GM19463 (cell line): ENCODE measurements around the gene RAD23A.
"Not testable (repeated sequence)": the region's sequence is repeated elsewhere in the genome, so short reads cannot be mapped to it uniquely, and the experiment has no call there.

Experiments used
- ATAC-seq: cut with Tn5 transposase; IDR thresholded peaks from one replicate; pipeline ENCODE4 v1.9.1; 2021; ENCODE audit warnings: mild to moderate bottlenecking, moderate library complexity; ENCODE audit not compliant: unreplicated experiment

The RAD23A gene

DNA sequence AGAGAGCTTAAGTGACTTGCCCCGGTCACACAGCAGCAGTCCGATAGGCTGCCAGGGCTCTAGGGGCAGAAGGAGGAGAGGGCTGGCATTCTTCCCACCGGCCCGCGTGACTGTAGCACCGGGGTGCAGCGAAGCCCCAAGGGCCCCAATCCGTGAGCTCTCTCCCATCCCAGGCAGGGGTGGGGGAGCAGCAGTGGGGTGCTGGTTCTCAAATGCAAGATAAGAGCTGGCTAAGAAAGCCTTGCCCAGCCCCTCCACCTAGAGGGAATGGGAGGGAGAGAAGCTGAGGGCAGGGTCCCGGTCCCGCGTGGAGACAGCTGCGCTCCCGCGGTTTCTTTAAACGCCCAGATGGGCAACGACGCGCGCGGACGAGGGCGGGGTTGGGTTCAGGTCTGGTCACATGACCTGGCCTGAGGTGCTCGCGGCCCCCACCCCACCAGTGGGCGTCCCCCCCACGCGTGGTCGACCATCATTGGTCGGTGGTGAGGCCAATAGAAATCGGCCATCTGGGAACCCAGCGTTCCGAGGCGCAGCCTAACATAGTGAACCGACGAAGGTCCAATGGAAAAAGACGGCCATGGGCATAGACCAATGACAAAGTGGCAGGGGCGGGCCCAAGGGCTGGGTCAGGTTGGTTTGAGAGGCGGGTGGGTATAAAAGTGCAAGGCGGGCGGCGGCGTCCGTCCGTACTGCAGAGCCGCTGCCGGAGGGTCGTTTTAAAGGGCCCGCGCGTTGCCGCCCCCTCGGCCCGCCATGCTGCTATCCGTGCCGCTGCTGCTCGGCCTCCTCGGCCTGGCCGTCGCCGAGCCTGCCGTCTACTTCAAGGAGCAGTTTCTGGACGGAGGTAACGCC, 7.5 kb upstream of the RAD23A start, which contains the start of gene CALR:
TSS of gene CALR (plus strand) at position 683 of the 852 bp plus-strand sequence. CDS start at position 754, 71 bp downstream.
- peak; percentile 82 for ATAC-seq

DNA sequence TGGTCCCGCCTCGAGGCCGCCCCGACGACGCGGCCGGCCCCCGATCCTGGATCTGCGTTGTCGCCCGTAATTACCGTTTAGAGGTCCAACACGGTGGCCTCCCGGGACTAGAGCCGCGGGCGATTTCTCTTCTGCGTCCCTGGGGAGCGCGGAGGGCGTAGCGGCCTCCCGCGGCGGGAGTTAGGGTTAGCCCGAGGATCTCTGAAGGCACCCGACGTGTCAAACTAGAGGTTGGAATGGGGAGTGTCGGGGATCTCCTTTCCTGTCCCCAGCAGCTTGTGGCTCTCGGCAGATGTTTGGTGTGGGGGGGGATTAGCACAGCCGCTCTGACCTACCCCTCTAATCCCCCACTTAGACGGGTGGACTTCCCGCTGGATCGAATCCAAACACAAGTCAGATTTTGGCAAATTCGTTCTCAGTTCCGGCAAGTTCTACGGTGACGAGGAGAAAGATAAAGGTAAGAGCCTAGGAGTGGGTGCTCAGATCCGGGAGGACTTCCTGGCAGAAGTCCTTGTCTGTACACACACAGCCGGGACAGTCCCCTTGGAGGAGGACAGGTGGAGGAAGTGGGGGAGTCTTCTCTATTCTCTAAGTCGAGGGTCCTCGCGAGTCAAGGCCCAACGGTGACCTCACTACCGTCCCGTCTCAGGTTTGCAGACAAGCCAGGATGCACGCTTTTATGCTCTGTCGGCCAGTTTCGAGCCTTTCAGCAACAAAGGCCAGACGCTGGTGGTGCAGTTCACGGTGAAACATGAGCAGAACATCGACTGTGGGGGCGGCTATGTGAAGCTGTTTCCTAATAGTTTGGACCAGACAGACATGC, 6.7 kb upstream of the RAD23A start:
- ATAC-seq, result no peak

DNA sequence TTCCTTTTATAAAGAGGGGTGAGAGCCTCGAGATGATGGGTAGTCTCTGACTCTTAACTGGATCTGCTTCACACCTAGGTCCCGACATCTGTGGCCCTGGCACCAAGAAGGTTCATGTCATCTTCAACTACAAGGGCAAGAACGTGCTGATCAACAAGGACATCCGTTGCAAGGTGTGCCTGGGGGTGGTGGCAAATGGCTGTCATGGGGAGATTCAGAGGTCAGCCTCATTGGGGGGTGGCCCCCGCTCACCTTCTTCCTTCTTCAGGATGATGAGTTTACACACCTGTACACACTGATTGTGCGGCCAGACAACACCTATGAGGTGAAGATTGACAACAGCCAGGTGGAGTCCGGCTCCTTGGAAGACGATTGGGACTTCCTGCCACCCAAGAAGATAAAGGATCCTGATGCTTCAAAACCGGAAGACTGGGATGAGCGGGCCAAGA, 5.7 kb upstream of the RAD23A start:
- ATAC-seq, result no peak

DNA sequence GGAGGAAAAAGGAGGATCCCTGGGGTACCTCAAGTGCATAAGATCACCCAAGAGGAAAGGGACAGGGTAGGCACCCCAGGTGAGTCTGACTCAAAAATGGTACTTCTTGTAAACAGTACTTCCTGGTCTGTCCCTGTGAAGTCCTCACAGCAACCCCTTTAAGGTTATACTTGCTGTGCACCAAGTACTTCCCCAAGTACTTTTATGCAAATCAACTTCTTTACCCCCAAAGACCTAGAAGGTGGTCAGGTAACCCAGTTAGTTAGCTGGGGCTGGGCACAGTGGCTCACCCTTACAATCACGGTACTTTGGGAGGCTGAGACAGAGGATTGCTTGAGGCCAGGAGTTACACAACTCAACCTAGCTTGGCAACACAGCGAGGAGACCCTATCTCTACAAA, 4.8 kb upstream of the RAD23A start:
- no peak for ATAC-seq

DNA sequence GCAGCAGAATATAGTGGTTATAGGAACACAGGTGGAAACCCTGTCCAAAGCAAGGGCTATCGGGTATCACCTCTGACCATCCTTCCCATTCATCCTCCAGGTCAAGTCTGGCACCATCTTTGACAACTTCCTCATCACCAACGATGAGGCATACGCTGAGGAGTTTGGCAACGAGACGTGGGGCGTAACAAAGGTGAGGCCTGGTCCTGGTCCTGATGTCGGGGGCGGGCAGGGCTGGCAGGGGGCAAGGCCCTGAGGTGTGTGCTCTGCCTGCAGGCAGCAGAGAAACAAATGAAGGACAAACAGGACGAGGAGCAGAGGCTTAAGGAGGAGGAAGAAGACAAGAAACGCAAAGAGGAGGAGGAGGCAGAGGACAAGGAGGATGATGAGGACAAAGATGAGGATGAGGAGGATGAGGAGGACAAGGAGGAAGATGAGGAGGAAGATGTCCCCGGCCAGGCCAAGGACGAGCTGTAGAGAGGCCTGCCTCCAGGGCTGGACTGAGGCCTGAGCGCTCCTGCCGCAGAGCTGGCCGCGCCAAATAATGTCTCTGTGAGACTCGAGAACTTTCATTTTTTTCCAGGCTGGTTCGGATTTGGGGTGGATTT, 2.1 kb upstream of the RAD23A start:
- no peak for ATAC-seq

DNA sequence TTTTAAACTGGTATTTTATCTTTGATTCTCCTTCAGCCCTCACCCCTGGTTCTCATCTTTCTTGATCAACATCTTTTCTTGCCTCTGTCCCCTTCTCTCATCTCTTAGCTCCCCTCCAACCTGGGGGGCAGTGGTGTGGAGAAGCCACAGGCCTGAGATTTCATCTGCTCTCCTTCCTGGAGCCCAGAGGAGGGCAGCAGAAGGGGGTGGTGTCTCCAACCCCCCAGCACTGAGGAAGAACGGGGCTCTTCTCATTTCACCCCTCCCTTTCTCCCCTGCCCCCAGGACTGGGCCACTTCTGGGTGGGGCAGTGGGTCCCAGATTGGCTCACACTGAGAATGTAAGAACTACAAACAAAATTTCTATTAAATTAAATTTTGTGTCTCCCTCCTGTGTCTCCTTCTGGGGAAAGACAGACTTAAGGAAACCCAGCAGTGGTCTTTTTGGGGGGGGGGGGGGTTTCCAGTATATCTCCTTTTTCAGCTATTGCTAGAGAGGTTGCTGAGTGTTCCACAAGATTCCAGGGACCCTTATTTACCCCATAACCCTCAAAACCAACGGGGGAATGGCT, 1.5 kb upstream of the RAD23A start:
- ATAC-seq, result no peak

DNA sequence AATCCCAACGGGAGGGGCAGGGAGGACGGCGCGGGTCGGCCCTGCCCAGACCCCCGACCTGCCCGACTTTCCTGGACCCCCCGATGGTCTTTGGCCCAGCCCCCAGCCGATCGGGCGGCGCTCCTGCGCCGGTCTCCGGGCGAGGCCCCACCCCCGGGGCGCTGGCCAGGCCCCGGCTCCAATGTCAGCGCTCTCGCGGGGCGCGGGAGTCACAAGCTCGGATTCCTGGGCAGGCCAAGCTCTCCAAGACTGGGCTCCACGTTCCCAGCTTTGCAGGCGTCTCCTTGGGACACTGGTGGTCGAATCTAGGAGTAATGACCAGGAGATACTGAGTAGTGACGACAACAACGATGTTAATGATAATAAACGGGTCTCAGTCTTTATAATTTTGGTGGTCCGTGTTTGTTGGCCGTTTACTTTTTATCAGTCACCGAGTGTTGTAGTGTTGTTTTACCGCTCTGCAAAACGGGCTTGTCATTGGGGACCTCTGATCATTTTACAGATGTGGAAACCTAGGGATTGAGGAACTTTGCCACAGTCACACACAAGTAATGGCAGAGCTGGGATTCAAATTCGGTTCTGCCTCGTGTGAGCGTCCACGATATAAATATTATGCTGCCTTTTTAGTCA, 545 bp downstream of the RAD23A start:
- peak; percentile 40 for ATAC-seq

DNA sequence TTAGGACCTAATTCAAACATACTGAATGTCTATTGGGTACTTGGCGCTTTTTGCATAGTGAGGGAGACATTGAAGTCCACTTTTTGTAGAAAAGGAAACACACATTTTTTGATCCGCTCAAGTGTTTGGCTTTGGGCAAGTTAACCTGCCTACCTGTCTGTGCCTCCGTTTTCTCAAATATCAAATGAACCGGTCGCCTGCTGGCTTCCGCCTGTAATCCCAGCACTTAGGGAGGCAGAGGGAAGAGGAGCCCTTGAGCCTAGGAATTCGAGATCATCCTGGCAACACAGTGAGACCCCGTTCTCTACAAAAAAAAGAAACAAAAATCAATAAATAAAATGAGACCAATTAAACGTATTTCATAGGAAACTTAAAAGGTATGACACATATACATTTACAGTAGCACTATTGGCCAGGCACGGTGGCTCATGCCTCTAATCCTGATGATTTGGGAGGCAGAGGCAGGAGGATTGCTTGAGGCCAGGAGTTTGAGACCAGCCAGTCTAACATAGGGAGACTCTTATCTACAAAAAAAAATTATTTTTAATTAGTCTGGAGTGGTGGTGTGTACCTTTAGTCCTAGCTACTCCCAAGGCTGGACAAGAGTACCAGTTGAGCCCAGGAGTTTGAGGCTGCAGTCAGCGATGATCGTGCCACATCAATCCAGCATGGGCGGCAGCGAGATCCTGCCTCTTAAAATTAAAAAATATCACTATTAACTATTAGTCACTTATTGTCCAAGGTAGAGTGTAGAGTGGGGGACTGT, 1.3 kb downstream of the RAD23A start:
- ATAC-seq, result no peak

DNA sequence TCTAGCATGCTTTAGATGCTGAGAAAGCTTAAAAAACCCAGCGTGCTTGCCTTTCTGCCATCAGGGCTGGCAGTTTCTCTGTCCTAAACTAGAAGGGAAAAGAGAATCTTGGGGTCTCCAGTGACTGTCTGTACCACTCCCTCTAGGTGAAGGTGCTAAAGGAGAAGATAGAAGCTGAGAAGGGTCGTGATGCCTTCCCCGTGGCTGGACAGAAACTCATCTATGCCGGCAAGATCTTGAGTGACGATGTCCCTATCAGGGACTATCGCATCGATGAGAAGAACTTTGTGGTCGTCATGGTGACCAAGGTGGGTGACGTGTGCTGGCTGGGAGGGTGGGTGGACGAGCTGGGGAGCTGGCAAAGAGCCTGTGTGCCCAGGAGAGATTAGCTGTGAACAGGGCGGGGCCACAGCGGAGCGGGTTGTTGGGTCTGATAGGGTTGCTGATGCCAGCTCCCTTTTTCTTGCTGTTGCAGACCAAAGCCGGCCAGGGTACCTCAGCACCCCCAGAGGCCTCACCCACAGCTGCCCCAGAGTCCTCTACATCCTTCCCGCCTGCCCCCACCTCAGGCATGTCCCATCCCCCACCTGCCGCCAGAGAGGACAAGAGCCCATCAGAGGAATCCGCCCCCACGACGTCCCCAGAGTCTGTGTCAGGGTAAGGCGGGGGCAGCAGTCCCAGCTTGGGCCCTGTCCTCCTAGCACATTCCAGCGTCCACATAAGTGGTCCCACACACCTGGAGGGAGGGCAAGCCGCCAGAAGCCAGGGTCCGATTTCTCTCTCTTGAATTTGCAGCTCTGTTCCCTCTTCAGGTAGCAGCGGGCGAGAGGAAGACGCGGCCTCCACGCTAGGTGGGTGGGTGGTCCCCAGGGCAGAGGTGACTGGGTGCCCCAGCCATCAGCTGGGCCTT, 2.3 kb downstream of the RAD23A start:
- no peak for ATAC-seq

DNA sequence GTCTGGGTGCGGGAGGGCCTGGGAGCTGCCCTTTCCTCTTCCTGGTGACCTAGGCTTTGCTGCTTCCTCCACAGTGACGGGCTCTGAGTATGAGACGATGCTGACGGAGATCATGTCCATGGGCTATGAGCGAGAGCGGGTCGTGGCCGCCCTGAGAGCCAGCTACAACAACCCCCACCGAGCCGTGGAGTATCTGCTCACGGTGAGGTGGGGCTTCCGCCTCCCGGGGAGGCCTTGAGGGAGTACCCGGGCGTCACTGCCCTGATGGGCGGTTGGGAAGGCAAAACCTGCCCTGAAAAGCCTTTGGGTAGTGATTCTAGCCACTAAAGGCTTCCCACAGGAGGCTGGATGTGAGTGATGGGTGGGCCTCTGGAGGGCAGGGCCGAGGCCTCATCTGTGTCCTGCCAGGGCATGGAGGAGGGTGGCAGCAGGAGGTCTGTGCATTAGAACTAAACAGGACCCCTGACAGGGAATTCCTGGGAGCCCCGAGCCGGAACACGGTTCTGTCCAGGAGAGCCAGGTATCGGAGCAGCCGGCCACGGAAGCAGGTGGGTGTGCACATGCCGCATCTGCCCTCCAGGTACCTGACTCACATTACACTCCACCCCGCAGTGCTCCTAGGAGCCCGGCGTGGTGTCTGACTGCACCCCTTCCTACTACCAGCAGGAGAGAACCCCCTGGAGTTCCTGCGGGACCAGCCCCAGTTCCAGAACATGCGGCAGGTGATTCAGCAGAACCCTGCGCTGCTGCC, 3.1 kb downstream of the RAD23A start:
- no peak for ATAC-seq

DNA sequence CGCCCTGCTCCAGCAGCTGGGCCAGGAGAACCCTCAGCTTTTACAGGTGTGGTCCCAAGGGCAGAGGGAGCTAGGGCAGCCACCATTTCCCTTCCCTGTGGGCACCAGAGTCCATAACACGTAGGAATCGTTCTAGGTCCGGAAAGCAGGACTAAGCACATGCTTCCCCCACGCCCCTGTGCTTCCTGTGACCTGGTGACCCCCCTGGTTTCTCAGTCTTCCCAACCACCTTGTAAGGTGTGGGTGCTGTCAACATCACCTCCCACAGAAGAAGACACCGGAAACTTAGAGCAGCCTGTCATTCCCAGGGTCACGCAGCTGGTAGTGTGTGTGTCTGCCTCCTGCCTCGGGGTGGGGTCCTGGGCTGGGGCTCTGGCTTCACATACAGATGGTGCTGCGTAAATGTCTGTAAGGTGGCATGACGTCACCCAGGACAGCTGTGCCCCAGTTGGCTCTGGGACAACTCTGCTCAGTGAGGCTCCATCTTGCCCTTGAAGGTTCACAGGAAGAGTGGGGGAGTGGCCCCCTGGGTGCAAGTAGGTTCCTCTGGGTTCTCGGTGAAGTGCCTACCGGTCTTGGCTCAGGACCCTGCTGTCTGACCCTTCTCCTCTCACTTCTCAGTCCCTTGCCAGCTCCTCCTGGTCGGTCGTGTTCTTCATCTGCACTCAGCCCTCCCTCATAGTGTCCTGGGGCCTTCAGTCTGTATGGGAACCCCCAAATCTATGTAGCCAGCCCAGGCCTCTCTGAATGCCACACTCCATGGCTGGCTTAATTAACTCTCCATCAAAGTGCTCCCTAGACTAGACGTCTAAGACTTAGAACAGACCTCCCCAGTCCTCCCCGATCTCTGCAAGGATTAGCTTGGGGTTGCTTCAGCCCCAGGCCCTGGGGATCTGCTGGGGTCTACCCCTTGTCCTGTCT, 4.0 kb downstream of the RAD23A start:
- ATAC-seq, result no peak

DNA sequence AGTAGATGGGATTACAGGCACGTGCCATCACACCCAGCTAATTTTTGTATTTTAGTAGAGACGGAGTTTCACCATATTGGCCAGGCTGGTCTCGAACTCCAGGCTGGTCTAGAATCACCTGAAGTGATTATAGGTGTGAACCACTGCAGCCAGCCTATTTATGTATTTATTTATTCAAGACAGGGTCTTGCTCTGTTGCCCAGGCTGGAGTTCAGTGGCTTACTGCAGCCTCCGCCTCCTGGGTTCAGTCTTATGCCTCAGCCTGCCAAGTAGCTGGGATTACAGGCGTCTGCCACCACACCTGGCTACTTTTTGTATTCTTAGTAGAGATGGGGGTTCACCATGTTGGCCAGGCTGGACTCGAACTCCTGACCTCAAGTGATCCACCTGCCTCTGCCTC, 6.4 kb downstream of the RAD23A start:
- ATAC-seq, result not testable (repeated sequence)

DNA sequence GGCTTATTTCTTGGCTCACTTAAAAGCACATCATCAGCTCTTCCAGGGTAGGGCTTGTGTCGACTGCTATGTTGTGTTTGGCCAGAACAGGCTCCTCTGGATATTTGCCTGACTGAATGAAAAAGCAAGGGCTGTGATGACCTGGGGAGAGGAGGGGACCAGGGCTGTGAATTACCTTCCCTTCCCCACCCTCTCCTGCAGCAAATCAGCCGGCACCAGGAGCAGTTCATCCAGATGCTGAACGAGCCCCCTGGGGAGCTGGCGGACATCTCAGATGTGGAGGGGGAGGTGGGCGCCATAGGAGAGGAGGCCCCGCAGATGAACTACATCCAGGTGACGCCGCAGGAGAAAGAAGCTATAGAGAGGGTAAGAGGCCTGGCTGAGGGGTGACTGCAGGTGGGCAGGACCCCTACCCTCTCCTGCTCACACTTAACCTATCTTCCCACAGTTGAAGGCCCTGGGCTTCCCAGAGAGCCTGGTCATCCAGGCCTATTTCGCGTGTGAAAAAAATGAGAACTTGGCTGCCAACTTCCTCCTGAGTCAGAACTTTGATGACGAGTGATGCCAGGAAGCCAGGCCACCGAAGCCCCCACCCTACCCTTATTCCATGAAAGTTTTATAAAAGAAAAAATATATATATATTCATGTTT, 7.0 kb downstream of the RAD23A start:
- no peak for ATAC-seq

DNA sequence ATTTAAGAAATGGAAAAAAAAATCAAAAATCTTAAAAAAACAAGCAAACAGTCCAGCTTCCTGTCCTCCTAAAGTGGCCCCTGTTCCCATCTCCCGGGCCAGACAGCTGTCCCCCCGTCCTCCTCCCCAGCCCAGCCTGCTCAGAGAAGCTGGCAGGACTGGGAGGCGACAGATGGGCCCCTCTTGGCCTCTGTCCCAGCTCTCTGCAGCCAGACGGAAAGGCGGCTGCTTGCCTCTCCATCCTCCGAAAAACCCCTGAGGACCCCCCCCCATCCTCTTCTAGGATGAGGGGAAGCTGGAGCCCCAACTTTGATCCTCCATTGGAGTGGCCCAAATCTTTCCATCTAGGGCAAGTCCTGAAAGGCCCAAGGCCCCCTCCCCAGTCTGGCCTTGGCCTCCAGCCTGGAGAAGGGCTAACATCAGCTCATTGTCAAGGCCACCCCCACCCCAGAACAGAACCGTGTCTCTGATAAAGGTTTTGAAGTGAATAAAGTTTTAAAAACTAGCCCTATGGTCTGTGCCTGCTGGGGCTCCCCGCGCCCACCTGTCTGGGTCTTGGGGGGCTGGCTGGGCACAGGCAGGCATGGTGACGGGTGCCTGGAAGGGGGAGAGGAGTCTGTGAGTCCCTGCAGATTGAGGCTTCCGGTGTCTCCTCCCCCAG, 7.6 kb downstream of the RAD23A start:
- no peak for ATAC-seq

DNA sequence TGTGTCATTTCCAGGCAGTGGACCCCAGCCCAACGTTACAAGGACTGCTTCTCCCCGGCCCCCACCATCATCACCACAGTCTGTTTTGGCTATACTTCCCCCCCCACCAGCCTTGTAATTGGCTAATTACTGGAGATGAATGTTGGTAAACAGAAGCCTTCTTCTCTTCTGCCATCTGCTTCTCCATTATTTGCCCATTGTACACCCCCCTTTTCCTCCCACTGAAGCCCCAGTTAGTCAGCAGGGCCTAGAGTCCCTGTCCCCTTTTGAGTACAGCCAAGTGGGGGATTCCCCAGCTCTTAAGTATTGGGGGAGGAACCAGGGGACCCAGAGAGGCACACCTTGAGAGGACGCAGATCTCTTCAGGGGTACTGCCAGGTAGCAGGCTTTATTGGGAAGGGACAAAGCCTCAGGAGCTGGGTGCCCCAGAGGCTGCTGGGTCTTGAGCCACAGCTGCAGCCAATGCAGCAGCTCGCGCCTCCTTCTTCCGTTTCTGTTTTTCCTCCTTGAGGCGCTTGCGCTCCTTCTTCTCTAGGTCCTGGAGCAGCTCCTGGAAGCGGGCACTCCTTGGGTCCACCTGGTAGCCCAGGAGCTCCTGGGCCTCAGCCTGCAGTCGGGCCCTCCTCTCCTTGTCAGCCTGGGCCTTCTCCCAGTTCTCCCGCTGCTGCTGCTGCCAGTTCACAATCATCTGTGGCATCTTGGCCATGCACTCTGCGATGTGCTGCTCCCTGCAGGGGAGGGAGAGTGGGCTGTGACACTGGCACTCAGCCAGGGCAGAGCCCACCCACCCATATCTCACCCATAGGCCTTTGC, 8.3 kb downstream of the RAD23A start:
- ATAC-seq, result no peak
